HEK293 (cell line): ENCODE measurements around the gene WNT7B.

Experiments used
- ATF2 ChIP-seq: fragments of 450-650 bp; formaldehyde crosslinking; IDR thresholded peaks from 2 replicates; pipeline ENCODE4 v1.5.1; 2016; ENCODE audit warnings: missing biosample characterization, missing genetic modification characterization, low read depth
- GFI1B ChIP-seq: fragments of 450-650 bp; formaldehyde crosslinking; IDR thresholded peaks from 2 replicates; pipeline ENCODE4 v1.5.1; 2016; ENCODE audit warnings: missing biosample characterization, missing genetic modification characterization
- INSM2 ChIP-seq: fragments of 450-650 bp; formaldehyde crosslinking; IDR thresholded peaks from 2 replicates; pipeline ENCODE4 v1.5.1; 2016; ENCODE audit warnings: missing biosample characterization, missing genetic modification characterization
- KLF10 ChIP-seq: fragments of 450-650 bp; IDR thresholded peaks from 2 replicates; pipeline ENCODE4 v1.5.1; 2018; ENCODE audit warnings: missing biosample characterization, mild to moderate bottlenecking, missing genetic modification characterization
- ZBTB21 ChIP-seq: fragments of 450-650 bp; formaldehyde crosslinking; IDR thresholded peaks from 2 replicates; pipeline ENCODE4 v1.5.1; 2017; ENCODE audit warnings: missing biosample characterization, missing genetic modification characterization
- ZNF175 ChIP-seq: fragments of 450-650 bp; formaldehyde crosslinking; IDR thresholded peaks from 2 replicates; pipeline ENCODE4 v1.5.1; 2016; ENCODE audit warnings: missing biosample characterization, missing genetic modification characterization
- ZNF23 ChIP-seq: fragments of 450-650 bp; formaldehyde crosslinking; IDR thresholded peaks from 2 replicates; pipeline ENCODE4 v1.5.1; 2016; ENCODE audit warnings: missing biosample characterization, missing genetic modification characterization, borderline replicate concordance
- ZNF571 ChIP-seq: fragments of 450-650 bp; formaldehyde crosslinking; IDR thresholded peaks from 2 replicates; pipeline ENCODE4 v1.5.0; 2017; ENCODE audit warnings: missing biosample characterization, missing genetic modification characterization
- ZNF596 ChIP-seq: fragments of 450-650 bp; IDR thresholded peaks from 2 replicates; pipeline ENCODE4 v1.5.0; 2018; ENCODE audit warnings: missing biosample characterization, mild to moderate bottlenecking, missing genetic modification characterization, moderate library complexity
- ZNF623 ChIP-seq: fragments of 450-650 bp; formaldehyde crosslinking; IDR thresholded peaks from 2 replicates; pipeline ENCODE4 v1.5.1; 2016; ENCODE audit warnings: missing biosample characterization, missing genetic modification characterization
- ZNF670 ChIP-seq: fragments of 450-650 bp; formaldehyde crosslinking; IDR thresholded peaks from 2 replicates; pipeline ENCODE4 v1.5.1; 2016; ENCODE audit warnings: missing biosample characterization, missing genetic modification characterization, low read depth
- ZNF791 ChIP-seq: fragments of 450-650 bp; formaldehyde crosslinking; IDR thresholded peaks from 2 replicates; pipeline ENCODE4 v1.5.1; 2016; ENCODE audit warnings: missing biosample characterization, missing genetic modification characterization
- ZSCAN5A ChIP-seq: fragments of 450-650 bp; formaldehyde crosslinking; IDR thresholded peaks from 2 replicates; pipeline ENCODE4 v1.5.1; 2016; ENCODE audit warnings: missing biosample characterization, missing genetic modification characterization
- TF ChIP-seq, protein P1 (sequence below): fragments of 450-650 bp; formaldehyde crosslinking; IDR thresholded peaks from 2 replicates; pipeline ENCODE4 v1.5.1; 2016; ENCODE audit warnings: missing biosample characterization, missing genetic modification characterization

GRCh38 chr22:45946805-45947600 is 30.0 kb downstream of the WNT7B start:
- TF ChIP-seq ATF2: no peak
- TF ChIP-seq, protein P1, sequence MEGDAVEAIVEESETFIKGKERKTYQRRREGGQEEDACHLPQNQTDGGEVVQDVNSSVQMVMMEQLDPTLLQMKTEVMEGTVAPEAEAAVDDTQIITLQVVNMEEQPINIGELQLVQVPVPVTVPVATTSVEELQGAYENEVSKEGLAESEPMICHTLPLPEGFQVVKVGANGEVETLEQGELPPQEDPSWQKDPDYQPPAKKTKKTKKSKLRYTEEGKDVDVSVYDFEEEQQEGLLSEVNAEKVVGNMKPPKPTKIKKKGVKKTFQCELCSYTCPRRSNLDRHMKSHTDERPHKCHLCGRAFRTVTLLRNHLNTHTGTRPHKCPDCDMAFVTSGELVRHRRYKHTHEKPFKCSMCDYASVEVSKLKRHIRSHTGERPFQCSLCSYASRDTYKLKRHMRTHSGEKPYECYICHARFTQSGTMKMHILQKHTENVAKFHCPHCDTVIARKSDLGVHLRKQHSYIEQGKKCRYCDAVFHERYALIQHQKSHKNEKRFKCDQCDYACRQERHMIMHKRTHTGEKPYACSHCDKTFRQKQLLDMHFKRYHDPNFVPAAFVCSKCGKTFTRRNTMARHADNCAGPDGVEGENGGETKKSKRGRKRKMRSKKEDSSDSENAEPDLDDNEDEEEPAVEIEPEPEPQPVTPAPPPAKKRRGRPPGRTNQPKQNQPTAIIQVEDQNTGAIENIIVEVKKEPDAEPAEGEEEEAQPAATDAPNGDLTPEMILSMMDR (tag by site-specific recombination): no peak
- no peak for TF ChIP-seq ZSCAN5A (tag by site-specific recombination)
- TF ChIP-seq ZNF623 (tag by site-specific recombination): no peak
- TF ChIP-seq ZNF596 (tag by site-specific recombination): no peak
- no peak for TF ChIP-seq ZNF175 (tag by site-specific recombination)
- no peak for TF ChIP-seq ZNF670
- TF ChIP-seq INSM2 (tag by site-specific recombination): no peak
- TF ChIP-seq ZNF23 (tag by site-specific recombination): no peak
- no peak for TF ChIP-seq ZBTB21
- TF ChIP-seq ZNF791 (tag by site-specific recombination): no peak
- TF ChIP-seq KLF10 (tag by site-specific recombination): no peak; the same call in 1 of the 2 replicates
- no peak for TF ChIP-seq GFI1B (tag by site-specific recombination)
- no peak for TF ChIP-seq ZNF571 (tag by site-specific recombination)
